RKO (cell line): ENCODE data around the gene PDK2.
A peak's percentile ranks its signal among the peaks of the same experiment; 100 is the strongest.

Source experiments
- DNase-seq: peaks from one replicate; pipeline ENCODE4 v3.0.0-alpha.2; 2016; ENCODE audit warnings: low spot score

The PDK2 gene

DNA sequence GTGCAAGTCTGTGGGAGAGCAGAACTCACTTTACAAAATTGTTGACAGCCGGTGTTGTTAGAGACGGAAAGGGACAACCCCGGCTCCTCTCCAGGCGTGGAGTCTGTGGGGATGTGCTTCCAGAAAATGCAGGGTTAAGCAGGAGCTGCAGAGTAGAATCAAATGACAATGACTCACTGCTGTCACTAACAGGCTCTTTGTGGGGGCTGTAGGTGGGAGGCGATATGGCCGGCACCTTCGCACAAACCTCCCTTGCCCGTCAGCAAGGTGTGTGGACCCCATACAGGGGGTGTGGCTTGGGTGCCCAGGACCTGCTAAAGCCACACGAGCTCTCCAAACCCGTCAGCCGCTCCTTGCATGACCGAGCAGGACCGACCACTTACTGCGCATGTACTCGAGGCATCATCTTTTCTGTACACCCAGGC is 5.8 kb downstream of the PDK2 start:
- no peak for DNase-seq

DNA sequence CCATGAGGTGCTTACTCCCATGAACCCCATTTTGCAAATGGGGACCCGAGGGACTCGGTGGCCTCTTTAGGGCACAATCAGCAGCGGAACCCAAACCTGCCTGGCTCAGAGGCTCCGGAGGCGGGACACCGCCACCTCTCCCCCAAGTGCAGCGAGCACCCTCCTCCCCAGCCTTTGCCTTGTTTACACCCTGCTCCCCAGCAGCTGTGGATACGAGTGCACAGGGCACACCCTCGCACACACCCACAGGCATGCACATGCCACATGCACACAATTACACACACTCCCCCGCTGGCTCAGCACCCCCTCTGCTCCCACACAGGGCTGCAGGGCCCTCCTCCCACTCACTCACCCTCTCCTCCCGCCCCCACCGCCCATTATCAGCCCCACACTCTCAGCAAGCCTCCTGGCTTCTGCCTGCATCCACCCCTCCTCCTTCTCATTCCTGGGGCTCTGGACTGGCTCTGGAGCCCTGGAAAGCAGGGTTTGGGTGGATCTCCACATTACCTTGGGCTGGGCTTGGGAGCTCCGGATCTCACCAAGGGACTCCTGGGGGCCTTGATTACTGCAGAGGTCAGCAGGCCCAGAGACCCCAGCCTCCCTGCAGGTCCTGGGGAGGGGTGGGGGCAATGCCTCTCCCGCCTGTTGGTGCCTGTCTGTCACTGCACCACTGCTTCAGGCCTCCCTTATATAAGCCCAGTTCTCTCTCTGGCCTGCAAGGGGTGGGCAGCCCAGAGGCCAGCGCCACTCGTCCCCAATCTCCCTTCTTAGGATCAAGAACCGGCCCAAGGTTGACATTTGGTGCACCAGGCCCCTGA is 6.4 kb downstream of the PDK2 start:
- no peak for DNase-seq

DNA sequence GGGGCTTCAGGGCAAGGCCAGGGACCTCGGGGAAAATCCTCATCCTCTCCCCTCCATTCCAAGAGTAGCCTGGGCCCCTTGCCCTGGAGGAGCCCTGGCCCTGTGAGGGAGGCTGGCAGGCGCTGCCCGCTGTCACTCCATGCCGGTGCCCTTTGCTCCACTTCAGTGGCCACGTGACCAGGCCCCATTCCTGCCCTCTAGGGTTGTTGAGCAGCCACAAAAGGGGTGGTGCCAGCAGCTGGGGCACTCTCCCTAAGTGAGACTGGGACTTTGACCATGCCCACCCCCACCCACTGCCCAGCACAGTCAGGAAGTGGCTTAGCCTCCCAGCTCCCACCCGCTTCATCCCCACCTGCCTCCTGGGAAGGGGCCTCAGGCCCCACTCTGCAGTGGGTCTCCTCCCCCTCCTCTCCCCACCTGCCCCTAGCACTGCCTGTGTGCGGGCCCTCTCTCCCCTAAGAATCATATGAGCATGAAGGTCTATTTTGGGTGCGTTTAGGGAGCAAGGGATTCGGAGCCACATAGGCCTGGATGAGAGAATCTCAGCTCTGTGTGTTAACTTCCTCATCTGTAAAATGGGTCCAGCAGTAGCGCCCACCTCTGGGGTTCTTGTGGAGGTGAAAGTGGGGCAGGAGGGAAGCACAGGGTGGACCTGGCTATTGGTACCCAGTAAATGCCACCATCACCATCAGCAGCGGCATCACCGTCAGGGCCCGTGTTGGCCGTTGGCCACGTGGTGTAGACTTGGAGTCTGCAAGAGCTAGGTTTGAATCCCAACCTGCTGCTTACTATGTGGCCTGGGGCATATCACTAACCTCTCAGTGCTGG is 7.2 kb downstream of the PDK2 start:
- no peak for DNase-seq

DNA sequence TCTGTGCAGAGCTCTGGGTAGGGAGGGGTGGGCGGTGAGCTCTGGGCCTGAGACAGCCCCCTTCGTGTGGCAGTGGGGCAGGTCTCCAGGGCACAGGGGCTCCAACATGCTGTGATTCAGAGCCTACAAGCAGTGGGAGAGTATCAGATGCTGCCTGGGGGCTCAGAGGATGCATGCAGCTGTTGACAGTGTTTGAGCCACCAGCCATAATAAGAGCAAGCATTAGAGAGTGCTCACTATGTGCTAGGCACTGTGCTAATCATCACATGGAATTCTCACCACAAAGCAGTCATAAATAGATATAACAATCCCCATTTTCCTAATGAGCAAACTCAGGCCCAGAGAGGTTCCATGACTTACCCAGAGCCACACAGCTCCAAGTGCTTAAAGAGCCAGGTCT is 8.1 kb downstream of the PDK2 start:
- DNase-seq: no peak

DNA sequence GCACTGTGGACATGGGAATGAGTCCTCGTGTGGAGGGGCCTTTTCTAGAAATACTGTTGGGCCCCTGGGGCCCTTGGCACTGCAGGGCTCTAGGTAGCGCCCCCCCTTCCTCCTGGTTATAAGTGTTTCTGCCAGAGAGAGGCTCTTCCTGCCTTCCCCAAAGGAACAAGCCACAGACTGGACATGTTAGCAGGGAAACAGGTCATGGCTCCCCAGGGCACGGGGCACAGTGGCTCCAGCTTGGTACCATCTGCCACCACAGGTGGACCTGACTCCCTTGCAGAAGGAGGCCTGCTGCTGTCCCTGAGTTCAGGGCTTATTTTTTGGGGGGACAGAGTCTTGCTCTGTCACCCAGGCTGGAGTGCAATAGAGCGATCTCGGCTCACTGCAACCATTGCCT is 8.8 kb downstream of the PDK2 start:
- DNase-seq: no peak

DNA sequence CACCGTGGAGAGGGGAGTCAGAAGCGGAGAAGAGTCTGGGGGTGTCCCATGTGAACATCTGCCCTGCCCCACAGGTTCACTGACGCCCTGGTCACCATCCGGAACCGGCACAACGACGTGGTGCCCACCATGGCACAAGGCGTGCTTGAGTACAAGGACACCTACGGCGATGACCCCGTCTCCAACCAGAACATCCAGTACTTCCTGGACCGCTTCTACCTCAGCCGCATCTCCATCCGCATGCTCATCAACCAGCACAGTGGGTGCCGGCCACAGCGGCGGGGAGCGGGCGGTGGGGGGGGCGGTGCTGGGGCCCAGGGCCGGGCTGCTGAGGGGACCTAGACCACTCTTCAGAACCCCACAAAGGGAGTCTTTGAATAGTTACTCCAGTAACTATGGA is 10.7 kb downstream of the PDK2 start:
- DNase-seq: no peak

DNA sequence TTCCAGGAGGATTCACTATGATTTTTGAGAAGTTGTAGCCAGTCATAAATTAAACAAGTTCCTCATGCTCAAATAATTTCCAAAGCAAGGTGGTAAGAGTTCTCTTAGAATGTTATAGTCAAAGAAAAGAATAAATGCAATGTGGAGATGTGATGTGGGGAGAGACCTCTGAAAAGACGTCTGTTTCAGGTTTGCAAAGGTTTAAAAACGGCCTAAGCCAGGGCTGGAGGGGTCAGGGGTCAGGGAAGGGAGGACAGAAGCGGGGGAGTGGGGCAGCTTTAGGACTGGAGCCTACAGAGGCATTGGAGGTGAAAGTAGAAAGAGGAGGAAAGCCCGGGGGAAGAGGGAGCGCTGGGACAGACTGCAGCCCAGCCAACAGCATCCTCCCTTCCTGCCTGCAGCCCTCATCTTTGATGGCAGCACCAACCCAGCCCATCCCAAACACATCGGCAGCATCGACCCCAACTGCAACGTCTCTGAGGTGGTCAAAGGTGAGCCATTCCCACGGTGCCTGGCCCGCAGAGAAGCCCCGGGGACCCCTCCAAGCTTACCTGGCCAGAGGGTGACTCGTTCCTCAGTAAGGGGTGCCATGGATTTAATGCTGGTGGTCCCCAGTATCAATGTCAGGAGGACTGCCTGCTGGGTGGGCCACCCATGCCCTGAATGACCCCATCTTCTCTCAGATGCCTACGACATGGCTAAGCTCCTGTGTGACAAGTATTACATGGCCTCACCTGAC is 11.4 kb downstream of the PDK2 start:
- DNase-seq: no peak

DNA sequence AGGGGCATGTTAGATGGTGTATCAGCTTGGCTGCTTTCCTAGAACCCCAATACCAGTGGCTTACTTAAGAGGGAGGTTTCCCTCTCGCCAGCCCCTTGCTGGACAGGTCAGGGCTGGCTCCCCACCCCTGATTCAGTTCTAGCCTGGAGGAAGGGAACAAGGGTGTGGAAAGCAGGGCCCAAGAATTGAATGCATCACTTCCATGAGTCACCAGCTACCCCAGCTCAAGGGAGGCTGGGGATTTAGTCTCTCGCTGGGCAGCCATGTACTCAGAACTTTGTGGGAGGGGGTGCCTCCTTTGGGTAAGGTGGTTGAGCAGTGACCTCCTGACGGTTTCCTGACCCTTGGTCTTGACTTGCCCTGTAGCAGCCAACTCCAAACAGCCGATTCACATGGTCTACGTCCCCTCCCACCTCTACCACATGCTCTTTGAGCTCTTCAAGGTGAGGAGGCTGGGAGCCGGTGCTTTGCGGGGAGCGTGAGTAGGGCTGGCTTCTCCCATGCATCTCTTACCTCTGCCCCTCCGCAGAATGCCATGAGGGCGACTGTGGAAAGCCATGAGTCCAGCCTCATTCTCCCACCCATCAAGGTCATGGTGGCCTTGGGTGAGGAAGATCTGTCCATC is 12.8 kb downstream of the PDK2 start:
- DNase-seq: no peak

DNA sequence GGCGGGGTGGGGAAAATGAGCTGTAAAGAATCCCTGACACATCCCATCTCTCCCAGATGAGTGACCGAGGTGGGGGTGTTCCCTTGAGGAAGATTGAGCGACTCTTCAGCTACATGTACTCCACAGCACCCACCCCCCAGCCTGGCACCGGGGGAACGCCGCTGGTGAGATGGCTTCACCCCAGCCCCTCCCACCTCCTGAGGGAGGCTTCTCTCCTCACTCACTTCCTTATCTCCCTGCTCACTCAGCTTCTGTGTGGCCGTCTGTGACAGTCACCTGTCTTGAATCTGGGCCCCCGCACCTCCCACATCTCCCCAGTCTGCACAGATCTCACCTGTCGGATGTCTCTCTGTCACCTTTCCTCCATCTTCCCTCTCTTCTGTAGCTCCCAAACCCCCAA is 13.4 kb downstream of the PDK2 start:
- DNase-seq: no peak

DNA sequence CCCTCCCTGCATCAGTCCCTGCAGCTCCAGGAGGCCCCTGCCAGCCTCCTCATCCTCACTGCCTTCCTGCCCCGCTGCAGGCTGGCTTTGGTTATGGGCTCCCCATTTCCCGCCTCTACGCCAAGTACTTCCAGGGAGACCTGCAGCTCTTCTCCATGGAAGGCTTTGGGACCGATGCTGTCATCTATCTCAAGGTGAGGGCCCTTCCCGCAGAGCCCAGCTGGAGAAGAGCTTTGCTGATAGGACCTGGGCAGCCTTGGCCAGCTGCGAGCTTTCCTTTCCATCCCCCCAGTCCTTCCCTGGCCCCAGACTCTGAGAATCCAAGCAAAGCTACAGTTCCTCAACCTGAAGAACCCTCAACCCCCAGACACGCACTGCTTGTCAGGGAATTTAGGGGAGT is 14.1 kb downstream of the PDK2 start:
- DNase-seq: no peak

DNA sequence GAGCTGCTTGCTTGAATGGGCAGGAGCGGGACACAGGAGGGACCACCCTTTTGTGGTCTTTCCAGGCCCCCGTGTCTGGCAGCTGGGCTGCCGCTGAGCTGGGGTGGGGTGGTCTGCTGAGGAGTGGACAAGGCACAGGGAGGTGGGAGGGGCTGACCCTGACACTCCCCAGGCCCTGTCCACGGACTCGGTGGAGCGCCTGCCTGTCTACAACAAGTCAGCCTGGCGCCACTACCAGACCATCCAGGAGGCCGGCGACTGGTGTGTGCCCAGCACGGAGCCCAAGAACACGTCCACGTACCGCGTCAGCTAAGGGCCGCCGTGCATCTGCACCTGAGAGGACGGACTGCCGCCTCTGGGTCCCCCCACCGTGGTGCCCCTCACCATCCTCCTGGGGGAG is 14.6 kb downstream of the PDK2 start:
- DNase-seq: no peak

DNA sequence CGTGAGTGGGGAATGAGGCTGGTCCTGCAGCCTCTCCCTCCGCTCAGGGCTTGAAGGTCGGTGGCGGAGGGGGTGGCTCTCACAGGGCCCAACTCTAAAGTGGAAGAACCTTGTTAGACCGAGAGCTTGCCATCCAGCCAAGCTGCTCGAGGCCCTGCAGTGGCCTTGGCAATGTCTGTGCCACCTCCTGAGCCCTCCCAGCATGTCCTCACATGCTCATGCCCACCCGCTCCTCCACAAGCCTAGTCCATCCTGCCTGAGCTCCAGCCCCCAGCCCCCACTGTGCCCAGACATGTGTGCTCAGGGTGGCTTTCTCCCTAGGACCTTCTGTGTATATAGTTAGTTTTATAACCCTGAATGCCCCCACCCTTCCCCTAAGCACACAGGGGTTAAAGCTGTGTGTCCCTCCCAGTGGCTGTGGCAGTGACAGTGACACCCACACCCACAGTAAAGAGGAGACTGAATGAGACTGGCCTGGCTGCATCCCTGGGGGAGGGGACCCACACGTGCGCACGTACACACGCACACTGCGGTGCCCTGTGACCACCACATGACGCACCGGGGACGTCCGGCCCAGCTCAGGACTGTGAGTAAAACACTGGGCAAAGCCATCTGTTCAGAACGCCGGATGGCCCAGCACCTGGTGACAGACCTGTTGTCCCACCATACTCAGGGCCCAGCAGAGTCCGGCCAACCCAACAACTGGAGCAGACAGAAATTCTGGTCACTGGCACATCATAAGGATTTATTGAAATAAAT is 15.6 kb downstream of the PDK2 start:
- DNase-seq: no peak

DNA sequence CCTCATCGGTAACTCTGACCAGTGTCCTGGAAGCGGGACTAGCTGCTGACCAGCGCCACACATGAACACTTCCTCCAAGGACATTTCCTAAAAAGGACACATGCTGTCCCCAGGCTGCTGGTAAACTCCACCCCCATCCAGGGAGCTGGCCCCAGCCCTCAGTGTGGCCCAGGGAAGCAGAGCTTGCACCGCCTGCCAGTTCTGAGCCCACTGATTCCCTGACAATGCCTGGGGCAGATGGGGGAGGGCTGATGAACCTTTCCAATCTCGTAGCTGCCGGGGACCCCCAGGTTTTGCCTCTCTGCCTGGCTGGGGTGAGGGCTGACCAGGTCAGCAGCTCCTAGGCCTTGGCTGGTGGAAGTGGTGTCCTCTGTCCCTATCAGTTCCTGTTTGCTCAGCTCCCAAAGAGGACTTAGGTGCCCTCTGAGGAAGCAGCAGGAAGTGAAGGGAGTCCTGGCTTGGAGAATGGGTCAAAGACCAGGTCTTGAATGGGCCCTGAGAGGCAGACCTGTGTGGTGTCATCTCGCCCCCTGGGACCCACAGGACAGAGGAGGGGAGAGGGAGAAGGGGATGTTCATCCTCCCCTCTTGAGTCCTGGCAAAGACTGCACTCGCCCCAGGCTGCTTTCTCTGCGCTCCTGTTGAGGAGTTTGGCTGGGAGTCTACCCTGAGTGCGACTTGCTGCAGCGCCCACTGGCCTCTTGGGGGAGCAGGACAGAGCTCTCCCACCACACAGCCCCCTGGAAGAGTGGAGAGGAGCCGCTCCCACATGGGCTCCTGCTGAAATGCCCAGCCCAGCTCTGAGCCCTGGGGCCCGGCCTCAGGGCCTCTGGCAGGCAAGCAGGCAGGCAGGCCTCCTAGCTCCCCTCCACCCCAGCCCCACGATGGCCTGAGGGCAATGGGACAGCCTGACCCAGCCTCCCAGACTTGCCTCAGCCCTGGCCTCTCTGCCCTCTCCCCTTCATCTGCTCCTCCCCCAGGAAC is 16.8 kb downstream of the PDK2 start:
- DNase-seq: no peak

DNA sequence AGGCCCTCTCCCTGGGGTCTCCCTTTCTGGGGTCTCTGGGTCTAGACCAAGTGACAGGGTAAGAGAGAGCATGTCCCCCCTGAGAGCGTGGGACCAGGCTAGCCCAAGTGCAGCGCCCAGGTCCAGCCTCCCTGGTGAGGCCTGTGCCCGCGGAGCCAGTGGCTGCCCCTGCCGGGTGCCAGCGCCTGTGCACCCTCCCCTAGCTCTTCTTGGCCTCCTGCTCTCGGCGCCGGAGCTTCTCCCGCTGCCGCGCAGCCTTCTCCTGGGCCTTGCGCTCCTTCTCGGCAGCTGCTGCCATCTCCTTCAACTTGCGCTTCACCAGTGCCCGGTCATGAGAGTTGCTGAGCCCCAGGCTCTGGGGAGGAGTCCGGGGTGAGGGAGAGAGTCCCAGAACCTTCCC is 17.5 kb downstream of the PDK2 start:
- no peak for DNase-seq

DNA sequence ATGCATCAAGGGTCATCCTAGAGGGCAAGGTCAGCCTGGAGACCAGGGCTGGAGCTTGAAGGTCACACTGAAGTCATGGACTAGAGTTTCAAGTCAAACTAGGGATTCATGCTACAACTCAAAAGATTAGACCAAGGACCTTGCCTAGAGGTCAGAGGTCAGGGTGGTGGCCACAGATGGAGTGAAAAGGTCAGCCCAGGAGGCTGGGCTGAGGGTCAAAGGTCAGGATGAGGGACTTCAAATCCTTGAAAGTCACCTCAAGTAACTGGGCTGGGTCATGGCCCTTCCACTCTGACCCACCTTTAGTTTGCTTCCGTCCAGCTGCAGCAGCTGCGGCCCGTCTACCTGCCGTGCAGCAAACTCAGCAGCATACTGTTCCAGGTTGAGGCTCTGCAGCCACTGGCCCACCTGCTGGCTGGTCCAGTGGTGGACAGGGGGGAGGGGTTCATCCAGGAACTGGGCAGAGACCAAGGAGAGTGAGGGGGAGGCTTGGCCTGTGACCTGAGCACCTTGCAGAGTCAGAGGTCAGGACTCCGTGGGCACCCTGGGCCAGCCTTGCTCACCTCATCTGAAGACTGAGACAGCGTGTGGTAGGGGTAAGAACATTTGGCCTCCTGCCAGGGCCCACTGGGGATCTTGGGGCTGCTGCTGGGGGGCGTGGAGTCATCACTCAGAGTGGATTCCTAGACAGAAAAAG is 18.6 kb downstream of the PDK2 start:
- no peak for DNase-seq

DNA sequence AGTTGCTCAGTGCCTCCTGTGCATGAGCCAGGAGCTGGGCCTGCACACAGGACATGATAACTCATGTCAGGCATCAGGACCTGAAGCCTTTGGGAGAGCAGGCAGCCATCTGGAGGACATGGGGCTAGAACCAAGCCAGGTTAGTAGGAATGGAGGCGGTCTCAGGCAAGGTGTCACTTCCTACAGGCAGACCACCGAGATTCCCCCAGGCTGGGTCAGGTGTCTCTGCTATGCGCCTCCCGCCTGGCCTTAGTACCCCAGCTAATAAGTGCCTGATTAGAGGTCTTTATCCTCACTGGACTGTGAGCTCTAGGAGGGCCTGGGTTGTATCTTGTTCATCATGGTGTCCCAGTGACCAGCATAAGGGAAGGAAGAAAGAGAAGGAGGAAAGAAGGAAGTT is 19.2 kb downstream of the PDK2 start:
- no peak for DNase-seq

DNA sequence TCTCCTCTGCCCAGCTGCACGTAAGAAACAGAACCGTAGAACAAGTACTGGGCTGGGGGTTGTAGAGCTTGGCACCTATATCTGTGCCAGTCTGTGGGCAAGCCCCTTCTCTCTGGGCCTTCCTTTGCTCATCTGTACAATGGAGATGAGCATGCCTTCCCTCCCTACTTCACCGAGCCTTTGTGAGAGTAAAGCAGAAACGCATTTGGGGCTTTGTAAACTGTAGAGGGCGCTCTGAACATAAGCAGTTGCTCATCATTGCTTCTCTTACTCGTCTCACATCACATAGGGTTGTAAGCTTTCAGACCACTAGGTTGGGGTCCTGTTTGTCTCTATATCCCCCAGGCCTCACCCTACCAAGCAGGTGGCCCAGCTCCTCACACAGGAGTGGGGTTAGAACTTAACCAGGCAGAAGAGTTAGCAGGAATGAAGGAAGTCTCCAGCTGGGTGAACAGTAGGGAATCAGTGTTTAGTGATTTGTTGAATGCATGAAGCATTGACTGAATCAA is 19.8 kb downstream of the PDK2 start:
- DNase-seq: peak; percentile 54

DNA sequence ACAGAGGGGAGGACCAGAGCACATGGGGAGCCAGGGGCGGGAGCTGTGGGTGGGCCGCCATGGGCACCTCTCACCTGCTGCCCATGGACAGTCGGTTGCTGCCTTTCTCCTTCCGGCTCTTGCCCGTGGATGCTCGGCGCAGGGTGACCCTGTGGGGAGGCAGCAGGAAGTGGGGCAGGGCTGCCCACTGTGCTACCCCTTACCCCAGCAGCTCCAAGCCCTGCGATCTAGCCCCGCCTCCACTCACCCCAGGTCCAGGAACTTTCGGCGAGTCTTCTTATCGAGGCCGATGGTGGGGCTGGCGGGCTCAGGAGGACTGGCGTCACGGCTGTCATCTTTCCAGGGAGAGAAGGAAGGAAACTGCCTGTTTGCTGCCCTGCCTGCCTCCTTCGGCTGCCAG is 20.6 kb downstream of the PDK2 start:
- no peak for DNase-seq
